Neuronal stem cell (in vitro differentiated cells): ENCODE measurements around the gene TULP4.

ENCODE experiments used
- DNase-seq: peaks from one replicate; pipeline ENCODE4 v3.0.0-alpha.2; 2013; ENCODE audit warnings: low spot score
- H2AFZ ChIP-seq: one replicate; pipeline ENCODE4 v1.6.1; 2013; ENCODE audit warnings: mild to moderate bottlenecking, low read length, inconsistent platforms
- H2AK5ac ChIP-seq: 2 replicates; pipeline ENCODE4 v1.6.1; 2013; ENCODE audit warnings: low read depth, mild to moderate bottlenecking, inconsistent platforms, low read length, moderate library complexity, mixed read lengths
- H2BK120ac ChIP-seq: 2 replicates; pipeline ENCODE4 v1.6.1; 2013; ENCODE audit warnings: low read depth, mild to moderate bottlenecking, inconsistent platforms, low read length, moderate library complexity, mixed read lengths
- H2BK12ac ChIP-seq: one replicate; pipeline ENCODE4 v1.6.1; 2013; ENCODE audit warnings: low read length, inconsistent platforms
- H2BK15ac ChIP-seq: 2 replicates; pipeline ENCODE4 v1.6.1; 2013; ENCODE audit warnings: mild to moderate bottlenecking, low read length, inconsistent platforms, mixed read lengths
- H2BK5ac ChIP-seq: one replicate; pipeline ENCODE4 v1.6.1; 2013; ENCODE audit warnings: inconsistent platforms, mild to moderate bottlenecking, low read length, moderate library complexity
- H3K14ac ChIP-seq: one replicate; pipeline ENCODE4 v1.6.1; 2013; ENCODE audit warnings: low read length, inconsistent platforms
- H3K18ac ChIP-seq: 2 replicates; pipeline ENCODE4 v1.6.1; 2013; ENCODE audit warnings: low read length, inconsistent platforms
- H3K23ac ChIP-seq: 2 replicates; pipeline ENCODE4 v1.6.1; 2013; ENCODE audit warnings: low read depth, mild to moderate bottlenecking, mixed read lengths, low read length, inconsistent platforms; ENCODE audit not compliant: poor library complexity
- H3K27ac ChIP-seq: replicated peaks from 3 replicates; pipeline ENCODE4 v1.5.1; 2013; ENCODE audit warnings: low read length, inconsistent platforms
- H3K27me3 ChIP-seq, 3 experiments: 2 replicates each; pipeline ENCODE4 v1.6.1; 2013; ENCODE audit warnings: low read length in 3 of 3, mild to moderate bottlenecking in 2 of 3, inconsistent platforms in 1 of 3, low read depth in 1 of 3, mixed read lengths in 1 of 3, moderate library complexity in 1 of 3; ENCODE audit not compliant: control insufficient read depth in 3 of 3, insufficient read depth in 3 of 3
- H3K36me3 ChIP-seq, 2 donors: replicated peaks in 1 of 2; 2 replicates each; pipeline ENCODE4 v1.6.1; 2013; ENCODE audit warnings: low read length in 2 of 2; ENCODE audit not compliant: control insufficient read depth in 2 of 2, insufficient read depth in 2 of 2
- H3K4ac ChIP-seq: 2 replicates; pipeline ENCODE4 v1.6.1; 2013; ENCODE audit warnings: inconsistent platforms, mild to moderate bottlenecking, low read length, moderate library complexity
- H3K4me1 ChIP-seq, 2 donors: 1 replicate in 1 of 2; 2 replicates in 1 of 2; pipeline ENCODE4 v1.6.1; 2013; ENCODE audit warnings: low read length in 2 of 2, low read depth in 1 of 2; ENCODE audit not compliant: control insufficient read depth in 2 of 2, insufficient read depth in 1 of 2
- H3K4me2 ChIP-seq: one replicate; pipeline ENCODE4 v1.6.1; 2013; ENCODE audit warnings: mild to moderate bottlenecking, low read length, inconsistent platforms; ENCODE audit not compliant: insufficient read depth, poor library complexity, severe bottlenecking
- H3K4me3 ChIP-seq, 2 donors: 2 replicates each; pipeline ENCODE4 v1.5.1; 2013; ENCODE audit warnings: low read length in 2 of 2, mild to moderate bottlenecking in 2 of 2, inconsistent platforms in 1 of 2, moderate library complexity in 1 of 2
- H3K79me1 ChIP-seq: one replicate; pipeline ENCODE4 v1.6.1; 2013; ENCODE audit warnings: low read depth, mild to moderate bottlenecking, inconsistent platforms, low read length, moderate library complexity
- H3K9ac ChIP-seq: one replicate; pipeline ENCODE4 v1.6.1; 2013; ENCODE audit warnings: mild to moderate bottlenecking, low read depth, low read length, inconsistent platforms; ENCODE audit not compliant: poor library complexity
- H3K9me3 ChIP-seq, 2 donors: replicated peaks in 1 of 2; 2 replicates each; pipeline versions ENCODE3 to v1.6.1; 2013; ENCODE audit warnings: low read length in 2 of 2, mild to moderate bottlenecking in 2 of 2, inconsistent platforms in 1 of 2, low read depth in 1 of 2, mixed read lengths in 1 of 2, moderate library complexity in 1 of 2; ENCODE audit not compliant: control insufficient read depth in 2 of 2, insufficient read depth in 1 of 2
- H4K8ac ChIP-seq: one replicate; pipeline ENCODE4 v1.6.1; 2013; ENCODE audit warnings: low read depth, mild to moderate bottlenecking, inconsistent platforms, low read length, moderate library complexity
- H4K91ac ChIP-seq: one replicate; pipeline ENCODE4 v1.6.1; 2013; ENCODE audit warnings: low read length, low read depth, mild to moderate bottlenecking, inconsistent platforms; ENCODE audit not compliant: poor library complexity
- WGBS, 2 donors: extraction: QIAGEN DNeasy Blood & Tissue Kit; methylation state at CpG; one replicate each; pipeline ENCODE4 v1.1.7; 2013; ENCODE audit warnings: missing lambda C conversion rate in 2 of 2, mixed read lengths in 1 of 2; ENCODE audit not compliant: insufficient read length in 2 of 2, insufficient replicate concordance in 1 of 2; ENCODE audit errors: extremely low coverage in 2 of 2; 5-methylcytosine and 5-hydroxymethylcytosine counted together

The TULP4 gene

GRCh38 chr6:158376631-158377081 is 64.4 kb downstream of the TULP4 start:
- no peak overlapping the region for H2BK15ac ChIP-seq
- H3K14ac ChIP-seq = no peak overlapping the region
- no peak overlapping the region for H3K23ac ChIP-seq
- no peak overlapping the region for H3K4me2 ChIP-seq
- no peak overlapping the region for H2BK5ac ChIP-seq
- WGBS, 2 donors = no CpG with 5 or more reads among the region's 3 CpGs
- no peak overlapping the region for H3K9ac ChIP-seq
- H3K27me3 ChIP-seq = no peaks in the 10 kb centered on the region
- H3K36me3 ChIP-seq = no peaks in the 10 kb centered on the region
- no peak overlapping the region for H2AK5ac ChIP-seq
- DNase-seq = no peak
- H4K8ac ChIP-seq = no peak overlapping the region
- H3K18ac ChIP-seq = no peak overlapping the region
- peaks cover 3 to 10% of the 10 kb centered on the region in 2 donors for H3K4me1 ChIP-seq
- no peak overlapping the region for H4K91ac ChIP-seq
- H2BK120ac ChIP-seq = no peak overlapping the region
- H3K27ac ChIP-seq = no peak overlapping the region
- H3K9me3 ChIP-seq = no peaks in the 10 kb centered on the region
- H3K4ac ChIP-seq = no peak overlapping the region
- H3K79me1 ChIP-seq = no peaks in the 10 kb centered on the region
- H3K4me3 ChIP-seq = no peak overlapping the region
- no peak overlapping the region for H2AFZ ChIP-seq
- H2BK12ac ChIP-seq = no peak overlapping the region

DNA sequence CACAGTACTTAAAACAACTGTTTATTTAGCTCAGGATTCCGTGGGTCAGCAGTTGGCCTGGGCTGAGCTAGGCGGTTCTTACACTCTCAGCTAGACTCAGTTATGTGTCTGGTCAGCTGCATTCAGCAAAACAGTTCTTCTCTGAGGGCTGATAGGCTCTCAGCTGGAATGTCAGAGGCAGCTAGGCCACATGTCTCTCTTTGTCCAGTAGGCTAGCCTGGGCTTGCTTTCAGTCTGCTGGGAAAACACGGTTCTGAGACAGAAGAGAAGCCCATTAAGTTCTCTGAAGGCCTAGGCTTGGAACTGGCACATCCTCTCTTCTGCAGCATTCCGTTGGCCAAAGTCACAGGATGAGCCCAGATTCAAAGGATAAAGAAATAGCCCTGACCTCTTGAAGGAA is 65.6 kb downstream of the TULP4 start:
- Histone ChIP-seq H2BK120ac (no peak overlapping the region), H2BK12ac (no peak overlapping the region), H4K91ac (no peak overlapping the region), H3K27ac (peak overlapping the region; percentile 2), H2AFZ (no peak overlapping the region), H4K8ac (no peak overlapping the region), H3K9me3 (no peaks in the 10 kb centered on the region), H2AK5ac (no peak overlapping the region), H3K4me2 (no peak overlapping the region), H3K79me1 (no peaks in the 10 kb centered on the region), H2BK5ac (no peak overlapping the region), H3K9ac (no peak overlapping the region), H2BK15ac (no peak overlapping the region), H3K4ac (no peak overlapping the region), H3K4me3 (no peak overlapping the region), H3K36me3 (no peaks in the 10 kb centered on the region), H3K14ac (no peak overlapping the region), H3K4me1 (peaks cover 3 to 10% of the 10 kb centered on the region in 2 donors), H3K18ac (no peak overlapping the region), H3K23ac (no peak overlapping the region), H3K27me3 (no peaks in the 10 kb centered on the region)
- WGBS, 2 donors = no CpG with 5 or more reads among the region's 4 CpGs
- DNase-seq = no peak

GRCh38 chr6:158379336-158379735 is 67.1 kb downstream of the TULP4 start:
- WGBS, 2 donors = no CpG with 5 or more reads among the region's 7 CpGs
- Histone ChIP-seq H3K36me3 (no peaks in the 10 kb centered on the region), H2BK15ac (no peak overlapping the region), H4K8ac (no peak overlapping the region), H2AFZ (no peak overlapping the region), H3K9ac (no peak overlapping the region), H3K27me3 (no peaks in the 10 kb centered on the region), H3K9me3 (no peaks in the 10 kb centered on the region), H4K91ac (no peak overlapping the region), H3K14ac (no peak overlapping the region), H2BK12ac (no peak overlapping the region), H3K4me2 (no peak overlapping the region), H3K18ac (no peak overlapping the region), H2BK5ac (no peak overlapping the region), H3K23ac (no peak overlapping the region), H3K4ac (no peak overlapping the region), H3K79me1 (no peaks in the 10 kb centered on the region), H3K4me1 (peaks cover 3 to 10% of the 10 kb centered on the region in 2 donors), H3K27ac (no peak overlapping the region), H2AK5ac (no peak overlapping the region), H2BK120ac (no peak overlapping the region), H3K4me3 (no peak overlapping the region)
- DNase-seq = no peak

DNA sequence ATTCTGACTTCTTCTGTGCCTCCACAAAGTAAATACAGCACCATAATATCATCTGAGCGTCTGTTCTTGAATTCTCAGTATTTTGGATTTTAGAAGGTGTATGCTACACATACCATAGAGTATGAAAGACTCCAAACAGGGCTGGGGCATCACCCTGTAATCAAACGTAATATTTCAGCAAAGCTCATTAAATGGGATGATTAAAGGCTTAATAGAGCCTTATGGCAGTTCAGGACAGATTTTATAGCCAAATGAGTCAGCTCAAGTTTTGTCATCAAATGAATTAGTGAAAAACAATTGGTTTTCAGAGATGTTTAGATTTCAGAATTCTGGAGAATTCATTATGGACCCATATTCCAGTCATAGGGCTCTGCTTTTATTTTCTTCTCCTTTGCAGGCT is 68.9 kb downstream of the TULP4 start:
- no peaks in the 10 kb centered on the region for H3K79me1 ChIP-seq
- no peak overlapping the region for H3K14ac ChIP-seq
- no peak overlapping the region for H2BK12ac ChIP-seq
- H3K4ac ChIP-seq = no peak overlapping the region
- H2BK120ac ChIP-seq = no peak overlapping the region
- H3K23ac ChIP-seq = no peak overlapping the region
- H2BK5ac ChIP-seq = no peak overlapping the region
- H4K8ac ChIP-seq = no peak overlapping the region
- H3K27ac ChIP-seq = no peak overlapping the region
- H3K4me1 ChIP-seq = peaks cover 3 to 8% of the 10 kb centered on the region in 2 donors
- H2AK5ac ChIP-seq = no peak overlapping the region
- H4K91ac ChIP-seq = no peak overlapping the region
- no peak overlapping the region for H2AFZ ChIP-seq
- DNase-seq = no peak
- H3K18ac ChIP-seq = no peak overlapping the region
- H3K4me3 ChIP-seq = no peak overlapping the region
- no peak overlapping the region for H2BK15ac ChIP-seq
- no peak overlapping the region for H3K4me2 ChIP-seq
- no peak overlapping the region for H3K9ac ChIP-seq
- H3K36me3 ChIP-seq = no peaks in the 10 kb centered on the region
- H3K27me3 ChIP-seq = no peaks in the 10 kb centered on the region
- no CpG with 5 or more reads among the region's 2 CpGs for WGBS, 2 donors
- H3K9me3 ChIP-seq = peaks cover 3 to 5% of the 10 kb centered on the region in 2 donors
